Measurements from ENCODE around the gene C21orf91. TPM values are rescaled to one million over a fixed set of nuclear protein-coding genes. Genes with fewer than 3 reads are reported as not detected.

Gene C21orf91
- total RNA-seq, 1 donor from 2014 or later: 33.0 TPM

- Mint-ChIP-seq H3K9me3 (ENCODE audit: low read depth) (peaks cover 10% of the 10 kb centered on the region), H3K27ac (no peak overlapping the region), H3K36me3 (ENCODE audit: insufficient read depth) (peaks cover 32% of the 10 kb centered on the region), H3K27me3 (no peaks in the 10 kb centered on the region), H3K4me3 (ENCODE audit: low read depth) (no peak overlapping the region), H3K4me1 (ENCODE audit: low read depth) (peaks cover 9% of the 10 kb centered on the region)
- no peak for DNase-seq (ENCODE audit: low spot score, unreplicated experiment)
- no peak for TF ChIP-seq CTCF (IDR thresholded peaks at IDR 0.05; ENCODE audit: unreplicated experiment)
Observed at GRCh38 chr21:17783003-17783402, 36.2 kb downstream of the C21orf91 start.

- no peak overlapping the region for H3K4me3 Mint-ChIP-seq (ENCODE audit: low read depth)
- H3K4me1 Mint-ChIP-seq (ENCODE audit: low read depth): peaks cover 5% of the 10 kb centered on the region
- H3K9me3 Mint-ChIP-seq (ENCODE audit: low read depth): peaks cover 10% of the 10 kb centered on the region
- H3K27ac Mint-ChIP-seq: no peak overlapping the region
- no peaks in the 10 kb centered on the region for H3K27me3 Mint-ChIP-seq
- no peak for DNase-seq (ENCODE audit: low spot score, unreplicated experiment)
- H3K36me3 Mint-ChIP-seq (ENCODE audit: insufficient read depth): peaks cover 29% of the 10 kb centered on the region
- no peak for TF ChIP-seq CTCF (IDR thresholded peaks at IDR 0.05; ENCODE audit: unreplicated experiment)
Observed at GRCh38 chr21:17782051-17782450, 37.1 kb downstream of the C21orf91 start.

GRCh38 chr21:17781524-17781923 is 37.6 kb downstream of the C21orf91 start:
- Mint-ChIP-seq H3K36me3 (ENCODE audit: insufficient read depth) (peaks cover 24% of the 10 kb centered on the region), H3K4me1 (ENCODE audit: low read depth) (peaks cover under 1% of the 10 kb centered on the region), H3K27me3 (no peaks in the 10 kb centered on the region), H3K4me3 (ENCODE audit: low read depth) (no peak overlapping the region), H3K27ac (peak overlapping the region; percentile 49), H3K9me3 (ENCODE audit: low read depth) (peaks cover 10% of the 10 kb centered on the region)
- DNase-seq (ENCODE audit: low spot score, unreplicated experiment): no peak
- TF ChIP-seq CTCF (IDR thresholded peaks at IDR 0.05; ENCODE audit: unreplicated experiment): no peak

- Mint-ChIP-seq H3K27ac (no peak overlapping the region), H3K4me1 (ENCODE audit: low read depth) (no peaks in the 10 kb centered on the region), H3K9me3 (ENCODE audit: low read depth) (peaks cover 8% of the 10 kb centered on the region), H3K36me3 (ENCODE audit: insufficient read depth) (peaks cover 14% of the 10 kb centered on the region), H3K4me3 (ENCODE audit: low read depth) (no peak overlapping the region), H3K27me3 (no peaks in the 10 kb centered on the region)
- no peak for TF ChIP-seq CTCF (IDR thresholded peaks at IDR 0.05; ENCODE audit: unreplicated experiment)
- no peak for DNase-seq (ENCODE audit: low spot score, unreplicated experiment)
Observed at GRCh38 chr21:17780539-17780938, 38.6 kb downstream of the C21orf91 start.

- Mint-ChIP-seq H3K27me3 (no peaks in the 10 kb centered on the region), H3K4me3 (ENCODE audit: low read depth) (no peak overlapping the region), H3K36me3 (ENCODE audit: insufficient read depth) (peaks cover 11% of the 10 kb centered on the region), H3K9me3 (ENCODE audit: low read depth) (peaks cover 4% of the 10 kb centered on the region), H3K4me1 (ENCODE audit: low read depth) (no peaks in the 10 kb centered on the region), H3K27ac (no peak overlapping the region)
- no peak for DNase-seq (ENCODE audit: low spot score, unreplicated experiment)
- no peak for TF ChIP-seq CTCF (IDR thresholded peaks at IDR 0.05; ENCODE audit: unreplicated experiment)
Observed at GRCh38 chr21:17779980-17780379, 39.2 kb downstream of the C21orf91 start.
